ENCODE measurements around the gene SFPQ. TPM values are rescaled to one million over a fixed set of nuclear protein-coding genes. Genes with fewer than 3 reads are reported as not detected.

SFPQ gene
- total RNA-seq: 69.1 and 78.2 TPM in 2 replicates

GRCh38 chr1:35192853-35193664 is at the start of gene SFPQ:
Gene SFPQ (minus strand): TSS chr1:35193145. CDS start chr1:35193049, 96 bp downstream.

Other genes starting within 250 kb of the SFPQ start
- 61.8 and 63.0 TPM in 2 replicates for gene TMEM35B, start 207.8 kb downstream of the SFPQ start, total RNA-seq
- gene ZMYM6, start 161.2 kb downstream of the SFPQ start, total RNA-seq: 10.4 and 10.7 TPM in 2 replicates
- 11.2 and 16.8 TPM in 2 replicates for gene ZMYM1, start 113.8 kb downstream of the SFPQ start, total RNA-seq
- 28.6 and 29.4 TPM in 2 replicates for gene ZMYM4, start 75.6 kb upstream of the SFPQ start, total RNA-seq

All from cardiac ventricle fibroblast (primary cell).